WTC11 (cell line): ENCODE results near the gene MAGI2. TPM values are rescaled to one million over a fixed set of nuclear protein-coding genes. Genes with fewer than 3 reads are reported as not detected.

Experiments
- ATAC-seq: fragments of 200-7000 bp; cut with Tn5 transposase; 2 replicates; pipeline ENCODE4 v1.10.0; 2021; ENCODE audit warnings: mild to moderate bottlenecking, moderate library complexity
- CTCF ChIA-PET: fragments of 300-600 bp; sonication (Branson Sonifier 250); formaldehyde crosslinking; loops from one replicate; lab custom pipeline; 2021; ENCODE audit warnings: antibody characterized with exemption; lab: Charles Lee
- POLR2A ChIA-PET: fragments of 350-600 bp; sonication (Branson Sonifier 250); formaldehyde crosslinking; loops from one replicate; lab custom pipeline; 2021; ENCODE audit warnings: antibody characterized with exemption; lab: Charles Lee
- DNase-seq: peaks from one replicate; pipeline ENCODE4 v3.0.0; 2021; ENCODE audit warnings: low spot score
- H3K27ac Mint-ChIP-seq: 2 replicates; pipeline ENCODE4 v1.8.0; 2021; ENCODE audit warnings: mixed read lengths
- H3K27me3 Mint-ChIP-seq: 2 replicates; pipeline ENCODE4 v1.8.0; 2021; ENCODE audit warnings: low read depth, mild to moderate bottlenecking, moderate library complexity, mixed read lengths
- H3K36me3 Mint-ChIP-seq: 2 replicates; pipeline ENCODE4 v1.8.0; 2021; ENCODE audit warnings: mixed read lengths
- H3K4me1 Mint-ChIP-seq: 2 replicates; pipeline ENCODE4 v1.8.0; 2022; ENCODE audit warnings: mixed read lengths
- H3K4me3 Mint-ChIP-seq: 2 replicates; pipeline ENCODE4 v1.8.0; 2021; ENCODE audit warnings: mild to moderate bottlenecking, moderate library complexity, mixed read lengths
- H3K9me3 Mint-ChIP-seq: 2 replicates; pipeline ENCODE4 v1.8.0; 2021; ENCODE audit warnings: mixed read lengths
- EMX1 ChIP-seq: fragments of 250-450 bp; sonication (Bioruptor Pico); IDR thresholded peaks from 2 replicates; pipeline ENCODE4 v1.8.0; 2021; ENCODE audit warnings: mild to moderate bottlenecking
- ETV6 ChIP-seq: sonication (generic); formaldehyde crosslinking; IDR thresholded peaks from 2 replicates; pipeline ENCODE4 v1.8.1; 2022; ENCODE audit warnings: mild to moderate bottlenecking, missing genetic modification reagents
- GRHL2 ChIP-seq: fragments of 250-450 bp; sonication (Bioruptor Pico); IDR thresholded peaks from 2 replicates; pipeline ENCODE4 v1.8.0; 2022; ENCODE audit warnings: mild to moderate bottlenecking, moderate library complexity; ENCODE audit not compliant: insufficient replicate concordance, severe bottlenecking
- JUN ChIP-seq: sonication (generic); formaldehyde crosslinking; IDR thresholded peaks from 2 replicates; pipeline ENCODE4 v1.8.0; 2023; ENCODE audit warnings: mild to moderate bottlenecking, missing genetic modification reagents
- MYBL2 ChIP-seq: sonication (generic); formaldehyde crosslinking; IDR thresholded peaks from 2 replicates; pipeline ENCODE4 v1.8.1; 2023; ENCODE audit warnings: mild to moderate bottlenecking, moderate library complexity, missing genetic modification reagents
- NFATC4 ChIP-seq: fragments of 250-450 bp; sonication (Bioruptor Pico); IDR thresholded peaks from 2 replicates; pipeline ENCODE4 v1.9.0; 2021; ENCODE audit warnings: mild to moderate bottlenecking
- TCF7 ChIP-seq: sonication (generic); formaldehyde crosslinking; IDR thresholded peaks from 2 replicates; pipeline ENCODE4 v1.8.0; 2022; ENCODE audit warnings: mild to moderate bottlenecking, low read depth, missing genetic modification reagents, moderate library complexity
- TEAD1 ChIP-seq: sonication (generic); formaldehyde crosslinking; IDR thresholded peaks from 2 replicates; pipeline ENCODE4 v1.8.0; 2022; ENCODE audit warnings: mild to moderate bottlenecking, missing genetic modification reagents
- ZNF121 ChIP-seq: sonication (generic); formaldehyde crosslinking; IDR thresholded peaks from 2 replicates; pipeline ENCODE4 v1.8.0; 2023; ENCODE audit warnings: missing genetic modification reagents
- ZNF232 ChIP-seq: sonication (generic); formaldehyde crosslinking; IDR thresholded peaks from 2 replicates; pipeline ENCODE4 v1.8.0; 2022; ENCODE audit warnings: mild to moderate bottlenecking, missing genetic modification reagents
- total RNA-seq: library from RNA; stranded (reverse); gene quantifications from 3 replicates; pipeline ENCODE4 v1.2.3, GENCODE V29; 2021
- TF ChIP-seq, protein P1 (sequence below): sonication (generic); formaldehyde crosslinking; conservative IDR thresholded peaks from 2 replicates; pipeline ENCODE4 v1.8.1; 2023; ENCODE audit warnings: mild to moderate bottlenecking, low read depth, missing genetic modification reagents, moderate library complexity
- TF ChIP-seq, protein P2 (sequence below): sonication (generic); formaldehyde crosslinking; IDR thresholded peaks from 2 replicates; pipeline ENCODE4 v1.8.1; 2022; ENCODE audit warnings: mild to moderate bottlenecking, moderate library complexity, missing genetic modification reagents
- TF ChIP-seq, protein P3 (sequence below): sonication (generic); formaldehyde crosslinking; IDR thresholded peaks from 2 replicates; pipeline ENCODE4 v1.8.1; 2022; ENCODE audit warnings: low read depth, missing genetic modification reagents, borderline replicate concordance
- TF ChIP-seq, protein P4 (sequence below): sonication (generic); formaldehyde crosslinking; IDR thresholded peaks from 2 replicates; pipeline ENCODE4 v1.8.1; 2023; ENCODE audit warnings: mild to moderate bottlenecking, missing genetic modification reagents
- TF ChIP-seq, protein P5 (sequence below): sonication (generic); formaldehyde crosslinking; IDR thresholded peaks from 2 replicates; pipeline ENCODE4 v1.8.1; 2023; ENCODE audit warnings: mild to moderate bottlenecking, missing genetic modification reagents, borderline replicate concordance

Gene MAGI2
- total RNA-seq, 1 experiment from 2014 or later: 26.6 TPM

DNA sequence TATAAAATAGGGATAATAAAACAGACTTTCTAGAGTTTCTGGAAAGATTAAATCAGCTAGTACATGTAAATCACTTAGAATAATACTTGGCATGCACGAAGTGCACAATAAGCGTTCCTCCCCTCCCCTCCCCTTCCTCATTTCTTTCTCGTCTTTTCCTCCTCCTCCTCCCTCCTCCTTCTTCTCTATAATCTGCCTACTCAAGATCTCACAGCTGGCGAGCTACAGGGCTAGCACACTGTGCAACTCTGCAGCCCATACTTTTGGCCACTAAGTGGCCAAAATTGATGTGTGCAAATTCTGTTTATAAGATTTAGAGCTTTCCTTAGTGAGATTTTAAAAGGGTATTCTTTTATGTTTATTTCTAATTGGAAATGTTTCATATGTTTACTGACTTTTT, 1089.6 kb downstream of the MAGI2 start:
- TF ChIP-seq, protein P1, sequence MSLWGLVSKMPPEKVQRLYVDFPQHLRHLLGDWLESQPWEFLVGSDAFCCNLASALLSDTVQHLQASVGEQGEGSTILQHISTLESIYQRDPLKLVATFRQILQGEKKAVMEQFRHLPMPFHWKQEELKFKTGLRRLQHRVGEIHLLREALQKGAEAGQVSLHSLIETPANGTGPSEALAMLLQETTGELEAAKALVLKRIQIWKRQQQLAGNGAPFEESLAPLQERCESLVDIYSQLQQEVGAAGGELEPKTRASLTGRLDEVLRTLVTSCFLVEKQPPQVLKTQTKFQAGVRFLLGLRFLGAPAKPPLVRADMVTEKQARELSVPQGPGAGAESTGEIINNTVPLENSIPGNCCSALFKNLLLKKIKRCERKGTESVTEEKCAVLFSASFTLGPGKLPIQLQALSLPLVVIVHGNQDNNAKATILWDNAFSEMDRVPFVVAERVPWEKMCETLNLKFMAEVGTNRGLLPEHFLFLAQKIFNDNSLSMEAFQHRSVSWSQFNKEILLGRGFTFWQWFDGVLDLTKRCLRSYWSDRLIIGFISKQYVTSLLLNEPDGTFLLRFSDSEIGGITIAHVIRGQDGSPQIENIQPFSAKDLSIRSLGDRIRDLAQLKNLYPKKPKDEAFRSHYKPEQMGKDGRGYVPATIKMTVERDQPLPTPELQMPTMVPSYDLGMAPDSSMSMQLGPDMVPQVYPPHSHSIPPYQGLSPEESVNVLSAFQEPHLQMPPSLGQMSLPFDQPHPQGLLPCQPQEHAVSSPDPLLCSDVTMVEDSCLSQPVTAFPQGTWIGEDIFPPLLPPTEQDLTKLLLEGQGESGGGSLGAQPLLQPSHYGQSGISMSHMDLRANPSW (CRISPR knock-in tag): no peak
- TF ChIP-seq, protein P2, sequence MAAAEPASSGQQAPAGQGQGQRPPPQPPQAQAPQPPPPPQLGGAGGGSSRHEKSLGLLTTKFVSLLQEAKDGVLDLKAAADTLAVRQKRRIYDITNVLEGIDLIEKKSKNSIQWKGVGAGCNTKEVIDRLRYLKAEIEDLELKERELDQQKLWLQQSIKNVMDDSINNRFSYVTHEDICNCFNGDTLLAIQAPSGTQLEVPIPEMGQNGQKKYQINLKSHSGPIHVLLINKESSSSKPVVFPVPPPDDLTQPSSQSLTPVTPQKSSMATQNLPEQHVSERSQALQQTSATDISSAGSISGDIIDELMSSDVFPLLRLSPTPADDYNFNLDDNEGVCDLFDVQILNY (CRISPR knock-in tag): no peak
- TF ChIP-seq, protein P3, sequence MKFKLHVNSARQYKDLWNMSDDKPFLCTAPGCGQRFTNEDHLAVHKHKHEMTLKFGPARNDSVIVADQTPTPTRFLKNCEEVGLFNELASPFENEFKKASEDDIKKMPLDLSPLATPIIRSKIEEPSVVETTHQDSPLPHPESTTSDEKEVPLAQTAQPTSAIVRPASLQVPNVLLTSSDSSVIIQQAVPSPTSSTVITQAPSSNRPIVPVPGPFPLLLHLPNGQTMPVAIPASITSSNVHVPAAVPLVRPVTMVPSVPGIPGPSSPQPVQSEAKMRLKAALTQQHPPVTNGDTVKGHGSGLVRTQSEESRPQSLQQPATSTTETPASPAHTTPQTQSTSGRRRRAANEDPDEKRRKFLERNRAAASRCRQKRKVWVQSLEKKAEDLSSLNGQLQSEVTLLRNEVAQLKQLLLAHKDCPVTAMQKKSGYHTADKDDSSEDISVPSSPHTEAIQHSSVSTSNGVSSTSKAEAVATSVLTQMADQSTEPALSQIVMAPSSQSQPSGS (CRISPR knock-in tag): no peak
- TF ChIP-seq TCF7 (CRISPR knock-in tag) (no peak), ZNF232 (no peak), TEAD1 (no peak), ETV6 (CRISPR knock-in tag) (no peak)
- POLR2A ChIA-PET: no interaction called here
- CTCF ChIA-PET: interaction anchor here (1.1 kb wide), 1 partner anchor 15 kb away, joined by 4 read pairs; no protein-coding TSS in a partner anchor
- H3K4me3 Mint-ChIP-seq: no peak overlapping the region
- ATAC-seq (no peak), DNase-seq (no peak)
- H3K27me3 Mint-ChIP-seq: no peaks in the 10 kb centered on the region
- no peaks in the 10 kb centered on the region for H3K36me3 Mint-ChIP-seq
- H3K27ac Mint-ChIP-seq: no peak overlapping the region
- no peaks in the 10 kb centered on the region for H3K4me1 Mint-ChIP-seq
- no peaks in the 10 kb centered on the region for H3K9me3 Mint-ChIP-seq

DNA sequence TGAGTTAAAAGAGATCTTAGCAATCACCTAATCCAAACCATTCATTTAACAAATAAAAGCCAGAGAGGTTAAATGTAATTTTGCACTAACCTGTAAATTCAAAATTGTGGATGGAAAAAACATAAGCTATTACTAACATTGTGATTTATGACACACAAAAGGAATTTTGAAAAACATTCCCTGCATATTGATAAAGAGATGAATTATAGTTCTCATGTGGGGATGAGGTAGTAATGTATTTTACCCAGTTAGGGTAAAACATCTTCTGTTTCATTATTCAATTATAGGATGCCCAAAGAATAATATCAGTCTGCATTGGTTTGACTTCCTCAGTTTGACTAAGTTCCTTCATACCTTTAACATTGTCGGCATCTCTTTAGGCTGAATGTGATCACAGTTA, 1093.6 kb downstream of the MAGI2 start:
- CTCF ChIA-PET: no interaction called here
- no peaks in the 10 kb centered on the region for H3K27me3 Mint-ChIP-seq

More for the DNA sequence above, 1093.6 kb downstream of the MAGI2 start:
- no peak overlapping the region for H3K4me3 Mint-ChIP-seq
- H3K4me1 Mint-ChIP-seq: peaks cover 3% of the 10 kb centered on the region; the same call in 1 of the 2 replicates
- no peak overlapping the region for H3K27ac Mint-ChIP-seq
- TF ChIP-seq MYBL2 (CRISPR knock-in tag): no peak
- no peak for TF ChIP-seq ZNF121
- no peak for TF ChIP-seq JUN (CRISPR knock-in tag)
- TF ChIP-seq, protein P4, sequence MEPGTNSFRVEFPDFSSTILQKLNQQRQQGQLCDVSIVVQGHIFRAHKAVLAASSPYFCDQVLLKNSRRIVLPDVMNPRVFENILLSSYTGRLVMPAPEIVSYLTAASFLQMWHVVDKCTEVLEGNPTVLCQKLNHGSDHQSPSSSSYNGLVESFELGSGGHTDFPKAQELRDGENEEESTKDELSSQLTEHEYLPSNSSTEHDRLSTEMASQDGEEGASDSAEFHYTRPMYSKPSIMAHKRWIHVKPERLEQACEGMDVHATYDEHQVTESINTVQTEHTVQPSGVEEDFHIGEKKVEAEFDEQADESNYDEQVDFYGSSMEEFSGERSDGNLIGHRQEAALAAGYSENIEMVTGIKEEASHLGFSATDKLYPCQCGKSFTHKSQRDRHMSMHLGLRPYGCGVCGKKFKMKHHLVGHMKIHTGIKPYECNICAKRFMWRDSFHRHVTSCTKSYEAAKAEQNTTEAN (CRISPR knock-in tag): no peak
- no peak for TF ChIP-seq EMX1 (CRISPR knock-in tag)
- TF ChIP-seq, protein P5, sequence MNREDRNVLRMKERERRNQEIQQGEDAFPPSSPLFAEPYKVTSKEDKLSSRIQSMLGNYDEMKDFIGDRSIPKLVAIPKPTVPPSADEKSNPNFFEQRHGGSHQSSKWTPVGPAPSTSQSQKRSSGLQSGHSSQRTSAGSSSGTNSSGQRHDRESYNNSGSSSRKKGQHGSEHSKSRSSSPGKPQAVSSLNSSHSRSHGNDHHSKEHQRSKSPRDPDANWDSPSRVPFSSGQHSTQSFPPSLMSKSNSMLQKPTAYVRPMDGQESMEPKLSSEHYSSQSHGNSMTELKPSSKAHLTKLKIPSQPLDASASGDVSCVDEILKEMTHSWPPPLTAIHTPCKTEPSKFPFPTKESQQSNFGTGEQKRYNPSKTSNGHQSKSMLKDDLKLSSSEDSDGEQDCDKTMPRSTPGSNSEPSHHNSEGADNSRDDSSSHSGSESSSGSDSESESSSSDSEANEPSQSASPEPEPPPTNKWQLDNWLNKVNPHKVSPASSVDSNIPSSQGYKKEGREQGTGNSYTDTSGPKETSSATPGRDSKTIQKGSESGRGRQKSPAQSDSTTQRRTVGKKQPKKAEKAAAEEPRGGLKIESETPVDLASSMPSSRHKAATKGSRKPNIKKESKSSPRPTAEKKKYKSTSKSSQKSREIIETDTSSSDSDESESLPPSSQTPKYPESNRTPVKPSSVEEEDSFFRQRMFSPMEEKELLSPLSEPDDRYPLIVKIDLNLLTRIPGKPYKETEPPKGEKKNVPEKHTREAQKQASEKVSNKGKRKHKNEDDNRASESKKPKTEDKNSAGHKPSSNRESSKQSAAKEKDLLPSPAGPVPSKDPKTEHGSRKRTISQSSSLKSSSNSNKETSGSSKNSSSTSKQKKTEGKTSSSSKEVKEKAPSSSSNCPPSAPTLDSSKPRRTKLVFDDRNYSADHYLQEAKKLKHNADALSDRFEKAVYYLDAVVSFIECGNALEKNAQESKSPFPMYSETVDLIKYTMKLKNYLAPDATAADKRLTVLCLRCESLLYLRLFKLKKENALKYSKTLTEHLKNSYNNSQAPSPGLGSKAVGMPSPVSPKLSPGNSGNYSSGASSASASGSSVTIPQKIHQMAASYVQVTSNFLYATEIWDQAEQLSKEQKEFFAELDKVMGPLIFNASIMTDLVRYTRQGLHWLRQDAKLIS (CRISPR knock-in tag): no peak
- no peak for TF ChIP-seq NFATC4 (CRISPR knock-in tag)
- no peak for TF ChIP-seq GRHL2 (CRISPR knock-in tag)
- TF ChIP-seq, all 79 proteins: peak for 0
- DNase-seq (no peak), ATAC-seq (no peak)
- no peaks in the 10 kb centered on the region for H3K9me3 Mint-ChIP-seq
- H3K36me3 Mint-ChIP-seq: no peaks in the 10 kb centered on the region
- POLR2A ChIA-PET: interaction anchor here (0.7 kb wide), 1 partner anchor 84 kb away, joined by 3 read pairs; no protein-coding TSS in a partner anchor
